Stimulated activated CD4-positive, alpha-beta T cell treated with anti-CD3 and anti-CD28 coated beads, Interleukin-4, amount 100 ng/mL, for 1 hour (primary cell): ENCODE data around the gene IQUB.
"Not testable (repeated sequence)": the region's sequence is repeated elsewhere in the genome, so short reads cannot be mapped to it uniquely, and the experiment has no call there.

Experiments
- DNase-seq: peaks from one replicate; pipeline ENCODE4 v3.0.0-alpha.2; 2020

Gene IQUB

DNA sequence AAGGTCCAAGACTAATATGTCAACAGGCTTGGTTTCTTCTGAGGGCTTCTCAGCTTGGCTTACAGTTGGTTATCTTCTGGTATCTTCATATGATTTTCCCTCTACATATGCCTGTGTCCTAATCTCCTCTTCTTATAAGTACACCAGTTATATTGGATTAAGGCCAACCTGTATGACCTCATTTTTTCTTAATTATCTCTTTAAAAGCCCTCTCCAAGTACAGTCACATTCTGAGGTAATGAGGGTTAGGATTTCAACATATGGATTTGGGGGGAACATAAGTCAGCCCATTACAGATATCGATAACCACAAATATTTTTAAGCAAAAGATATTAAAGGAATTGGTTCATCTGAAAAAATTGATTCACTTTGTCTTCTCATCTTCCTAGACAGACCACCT, 49.2 kb downstream of the IQUB start:
- no peak for DNase-seq

DNA sequence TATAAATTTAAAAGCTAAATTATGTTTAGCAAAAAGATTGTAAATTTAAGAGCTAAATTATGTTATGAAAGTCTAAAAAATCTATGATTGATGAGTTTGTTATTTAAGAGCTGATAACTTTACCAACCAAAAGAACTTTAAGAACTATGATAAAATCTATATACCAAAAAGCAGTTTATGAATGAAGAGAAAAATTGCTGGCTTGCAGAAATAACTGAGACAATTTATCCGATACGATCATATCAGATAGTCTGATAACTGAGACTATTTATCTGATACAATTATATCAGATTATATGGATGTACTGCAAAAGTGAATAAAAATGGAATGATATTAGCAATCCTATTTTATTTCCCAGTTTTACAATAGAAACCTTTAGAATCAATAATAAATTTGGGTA, 50.2 kb downstream of the IQUB start:
- DNase-seq = no peak

DNA sequence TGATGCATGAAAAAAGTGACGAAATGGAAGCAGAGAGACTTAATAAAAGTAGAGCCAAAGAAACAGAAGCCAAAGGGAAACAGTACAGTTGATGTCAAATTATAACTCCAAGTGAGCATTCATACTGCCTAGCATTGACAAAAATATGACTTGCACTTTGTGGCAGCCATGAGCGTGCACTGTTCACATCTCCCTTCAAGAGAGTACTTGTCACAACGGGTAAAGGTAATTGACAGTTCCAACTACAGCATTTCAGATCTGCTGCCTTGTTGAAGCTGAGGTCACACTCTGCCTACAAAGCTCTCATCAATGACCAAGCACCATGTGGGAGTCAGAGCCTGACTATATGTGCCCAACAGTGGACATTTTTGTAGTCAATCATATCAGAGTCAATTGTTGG, 54.3 kb downstream of the IQUB start:
- no peak for DNase-seq

DNA sequence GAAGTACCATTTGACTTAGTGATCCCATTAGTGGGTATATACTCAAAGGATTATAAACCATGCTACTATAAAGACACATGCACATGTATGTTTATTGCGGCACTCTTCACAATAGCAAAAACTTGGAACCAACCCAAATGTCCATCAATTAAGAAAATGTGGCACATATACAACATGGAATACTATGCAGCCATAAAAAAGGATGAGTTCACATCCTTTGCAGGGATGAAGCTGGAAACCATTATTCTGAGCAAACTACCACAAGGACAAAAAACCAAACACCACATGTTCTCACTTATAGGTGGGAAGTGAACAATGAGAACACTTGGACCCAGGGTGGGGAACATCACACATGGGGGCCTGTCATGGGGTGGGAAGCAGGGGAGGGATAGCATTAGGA, 56.3 kb downstream of the IQUB start:
- DNase-seq = not testable (repeated sequence)

DNA sequence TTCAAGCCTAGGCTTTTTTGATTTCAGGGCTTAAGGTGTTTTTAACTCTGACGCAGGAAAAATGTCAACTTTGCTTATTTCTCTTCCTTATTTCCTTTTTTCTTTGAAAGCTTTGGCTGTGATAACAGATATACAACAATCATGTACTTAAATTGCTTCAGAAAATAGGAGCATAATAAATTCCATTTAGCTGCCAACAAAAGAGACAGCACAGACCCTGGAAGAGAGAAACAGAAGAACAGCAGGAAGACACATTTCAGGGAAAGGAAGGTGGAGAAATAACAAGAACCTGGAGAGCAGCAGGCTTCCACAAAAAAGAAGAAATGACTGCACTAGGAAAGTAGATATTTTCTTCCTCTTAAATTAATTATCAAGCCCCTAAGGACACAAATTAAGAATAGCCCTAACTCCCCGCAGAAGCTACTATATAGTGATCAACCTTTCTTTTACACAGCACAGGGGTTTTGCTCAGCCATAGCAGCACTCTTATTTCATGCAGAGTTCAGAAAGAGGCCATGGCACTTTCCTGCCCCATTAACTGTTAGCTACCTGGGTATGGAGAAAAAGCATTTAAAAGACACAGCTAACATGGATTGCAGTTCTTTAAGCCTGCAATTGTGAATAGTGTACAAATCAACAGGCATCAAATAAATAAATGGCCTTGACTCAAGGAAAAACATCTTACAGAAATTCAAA, 61.5 kb downstream of the IQUB start:
- no peak for DNase-seq

DNA sequence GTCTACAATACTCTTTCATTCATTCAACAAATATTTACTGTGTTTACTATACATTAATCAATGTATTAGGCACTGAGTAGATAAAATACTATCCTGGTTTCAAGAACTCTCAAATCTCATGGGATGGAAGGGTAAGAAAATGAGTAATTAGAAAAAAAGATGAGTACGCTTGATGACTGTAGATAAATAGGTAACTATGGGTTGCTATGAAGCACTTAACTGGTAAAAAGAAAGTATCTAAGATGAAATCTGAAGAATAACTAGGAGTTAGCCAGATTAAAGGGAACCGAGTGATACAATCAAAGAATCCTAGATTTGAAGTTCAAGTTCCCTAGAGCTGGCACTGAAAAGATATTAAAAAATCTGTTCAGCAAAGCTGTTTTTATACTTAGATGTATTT, 62.1 kb downstream of the IQUB start:
- no peak for DNase-seq

DNA sequence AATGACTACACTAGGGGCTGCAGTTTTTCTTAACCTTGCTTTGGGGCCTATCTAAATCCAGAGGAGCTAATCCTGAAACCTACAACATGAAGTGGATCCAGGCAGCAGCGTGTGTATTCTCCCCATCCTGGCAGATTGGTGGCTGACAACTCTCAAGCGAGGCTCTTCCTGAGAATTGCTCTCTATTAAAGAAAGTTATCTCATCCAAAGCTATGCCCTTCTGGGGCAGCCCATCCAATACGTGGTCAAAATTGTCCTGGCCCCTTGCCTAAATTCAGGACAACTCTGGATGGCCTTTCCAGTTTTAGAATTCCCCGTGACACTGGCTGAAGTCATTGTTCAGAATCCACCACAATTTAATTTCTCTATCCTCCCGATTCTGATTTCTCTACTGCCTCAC, 66.1 kb downstream of the IQUB start:
- DNase-seq = no peak

DNA sequence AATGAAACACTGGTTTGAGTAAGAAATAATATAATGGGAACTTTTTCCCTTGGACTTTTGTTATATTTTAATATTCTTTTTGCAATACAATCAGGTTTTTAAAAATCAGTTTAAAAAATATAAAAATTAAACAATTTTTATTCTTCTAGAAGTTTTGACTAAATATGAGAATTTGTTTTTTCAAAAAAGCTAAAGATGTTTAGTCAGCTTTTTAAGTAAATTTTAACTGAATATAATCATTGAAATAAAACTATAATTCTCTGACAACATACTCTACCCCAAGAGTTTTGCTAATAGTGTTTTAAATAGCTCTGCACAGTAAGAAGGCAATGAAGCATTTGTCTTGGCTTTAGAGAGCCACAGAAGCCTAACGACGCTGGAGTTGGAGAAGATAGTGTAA, 70.5 kb downstream of the IQUB start:
- no peak for DNase-seq

DNA sequence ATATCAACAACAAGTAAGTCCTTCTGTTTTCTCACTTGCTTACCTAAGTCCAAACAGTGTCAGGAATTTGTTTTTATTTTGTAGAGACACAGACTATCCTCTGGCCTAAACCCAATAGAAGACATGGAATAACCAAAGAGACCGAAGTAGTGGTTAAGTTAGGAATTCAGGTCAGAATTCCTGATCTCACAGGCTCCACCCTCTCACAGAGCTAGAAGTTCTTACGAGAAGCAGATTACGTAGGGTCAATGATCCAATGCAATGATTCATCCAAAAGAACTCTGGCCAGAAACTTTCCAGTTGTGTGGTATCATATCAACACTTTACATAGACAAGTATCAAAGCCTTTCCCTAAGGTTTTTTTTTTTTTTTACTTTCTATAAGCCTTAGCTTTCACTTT, 73.8 kb downstream of the IQUB start:
- no peak for DNase-seq

DNA sequence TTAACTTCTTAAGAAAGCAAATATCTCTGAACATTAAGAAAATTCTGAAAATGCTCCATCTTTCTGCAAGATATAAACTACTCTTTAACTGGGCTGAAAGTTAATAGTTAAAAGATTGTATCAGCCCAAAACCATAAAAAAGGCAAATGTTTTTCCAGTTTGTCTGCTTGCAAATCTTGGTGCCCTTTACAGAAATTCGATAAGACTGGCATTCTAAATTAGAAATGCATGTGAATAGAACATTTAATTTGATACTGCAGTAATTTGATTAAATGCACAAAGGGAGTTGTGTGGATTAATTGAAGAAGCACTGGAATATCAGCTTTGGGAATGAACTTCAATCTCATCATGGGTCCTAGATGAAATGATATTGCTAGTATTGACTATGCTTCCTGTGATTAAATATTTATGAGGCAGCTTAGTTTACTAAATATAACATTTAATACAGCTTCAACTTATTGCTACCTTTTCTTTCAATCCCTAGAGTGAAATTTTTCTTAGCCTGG, 78.4 kb downstream of the IQUB start:
- no peak for DNase-seq

DNA sequence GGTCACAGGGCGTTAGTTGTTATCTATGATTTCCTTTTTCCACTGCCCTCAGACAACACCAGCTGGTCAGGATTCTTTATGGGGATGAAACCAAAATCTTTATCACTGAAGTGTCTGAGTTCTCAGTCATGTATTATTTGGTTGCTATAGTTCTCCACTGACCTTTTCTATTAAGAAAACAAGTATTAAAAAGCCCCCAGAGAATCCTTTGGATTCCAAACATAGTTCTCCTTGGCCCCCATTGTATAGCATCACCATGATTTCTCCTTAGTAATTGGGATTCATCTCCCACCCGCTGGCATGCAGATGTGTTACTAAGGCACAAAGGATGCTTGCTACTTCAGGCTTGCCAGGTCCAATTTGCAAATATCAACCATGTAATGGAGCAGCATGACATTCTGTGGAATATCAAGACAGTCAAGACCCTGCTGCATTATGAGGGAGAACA, 94.3 kb downstream of the IQUB start:
- DNase-seq = no peak

DNA sequence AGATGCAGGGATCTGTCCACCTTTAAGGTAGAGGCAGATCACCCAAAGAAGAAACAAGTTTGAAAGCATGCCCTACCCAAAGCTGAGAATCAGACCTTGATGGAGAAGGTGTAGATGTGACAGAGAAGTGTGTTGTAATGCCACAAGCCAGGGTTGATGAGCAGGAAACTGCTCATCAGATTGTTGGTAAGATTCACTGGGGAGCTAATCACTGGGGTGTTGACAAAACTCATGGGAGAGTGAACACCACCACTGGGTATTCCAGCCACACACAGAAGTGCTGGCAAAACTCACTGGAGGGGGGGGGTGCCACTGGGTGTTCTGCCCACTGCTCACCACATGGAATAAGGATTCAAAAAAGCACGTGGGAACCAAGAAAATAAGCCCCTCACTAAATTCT, 95.2 kb downstream of the IQUB start:
- no peak for DNase-seq

DNA sequence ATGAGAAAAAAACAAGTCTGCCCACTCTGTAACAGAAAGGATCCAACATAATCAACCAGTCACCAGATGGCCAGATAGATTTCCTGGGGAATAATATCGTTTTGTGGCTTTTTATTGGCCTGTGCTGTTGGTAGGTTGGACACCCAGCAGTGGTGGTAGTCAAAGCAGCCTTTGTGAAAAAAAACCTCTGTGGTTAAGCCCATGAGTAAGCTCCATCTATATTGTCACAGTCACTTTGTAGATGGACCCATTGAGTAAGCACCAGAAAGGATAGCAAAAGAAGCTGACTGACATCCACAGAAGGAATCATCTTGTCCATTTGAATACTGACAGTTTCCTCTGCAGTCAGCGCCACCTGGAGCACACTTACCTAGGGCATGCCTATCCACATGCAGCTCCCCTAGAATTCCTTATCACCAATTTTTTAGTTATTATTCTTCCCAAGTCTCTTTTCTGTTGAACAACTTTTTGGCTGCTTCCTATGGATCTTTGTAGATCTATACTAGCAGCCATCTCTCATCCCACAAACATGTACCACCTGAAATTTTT, 96.9 kb downstream of the IQUB start:
- DNase-seq = no peak

DNA sequence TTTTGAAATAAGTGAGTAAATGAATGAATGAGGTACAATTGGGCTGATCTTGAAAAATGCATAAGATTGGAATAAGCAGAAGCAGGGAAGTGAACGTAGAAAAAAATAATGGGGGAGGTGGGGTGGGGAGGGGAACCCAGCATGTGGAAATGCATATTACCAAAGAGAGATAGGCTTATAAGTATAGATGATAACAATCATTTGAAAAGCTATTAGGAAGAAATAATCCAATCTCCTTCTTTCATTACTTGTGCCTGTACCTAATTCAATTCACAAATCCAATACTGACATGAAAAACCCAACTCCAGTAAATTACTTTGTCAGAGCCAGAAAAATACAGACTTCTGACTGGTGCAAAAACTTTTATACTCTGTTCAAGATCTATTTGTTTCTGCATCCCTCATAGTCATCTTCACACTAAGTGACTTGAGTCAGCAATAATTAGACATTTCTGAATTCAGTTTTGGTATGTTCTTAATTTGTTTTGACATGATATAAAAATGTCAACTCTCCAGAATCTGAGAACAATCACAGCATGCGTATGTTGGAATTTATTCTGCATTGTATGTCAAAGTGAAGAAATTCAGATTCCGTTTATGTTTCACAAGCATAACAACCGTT, 99.2 kb downstream of the IQUB start:
- no peak for DNase-seq

DNA sequence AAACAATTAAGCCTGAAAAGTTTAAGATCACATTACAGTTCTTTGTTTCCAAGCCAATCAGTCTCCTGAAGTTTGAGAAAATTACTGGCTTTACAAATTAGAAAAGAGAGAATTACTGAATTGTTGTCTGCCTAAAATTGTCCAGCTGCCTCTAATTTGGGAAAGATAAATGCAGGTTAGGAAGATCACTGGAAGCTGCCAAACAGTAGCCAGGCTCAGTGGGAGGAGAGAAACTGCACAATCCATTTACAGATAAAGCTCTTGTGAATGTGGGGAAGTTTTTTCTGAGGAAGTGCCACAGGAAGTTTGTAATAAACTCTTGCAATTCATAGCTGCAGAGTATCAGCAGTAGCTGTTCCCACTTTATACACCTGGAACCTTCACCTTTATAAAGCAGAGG, 100.7 kb downstream of the IQUB start:
- no peak for DNase-seq

DNA sequence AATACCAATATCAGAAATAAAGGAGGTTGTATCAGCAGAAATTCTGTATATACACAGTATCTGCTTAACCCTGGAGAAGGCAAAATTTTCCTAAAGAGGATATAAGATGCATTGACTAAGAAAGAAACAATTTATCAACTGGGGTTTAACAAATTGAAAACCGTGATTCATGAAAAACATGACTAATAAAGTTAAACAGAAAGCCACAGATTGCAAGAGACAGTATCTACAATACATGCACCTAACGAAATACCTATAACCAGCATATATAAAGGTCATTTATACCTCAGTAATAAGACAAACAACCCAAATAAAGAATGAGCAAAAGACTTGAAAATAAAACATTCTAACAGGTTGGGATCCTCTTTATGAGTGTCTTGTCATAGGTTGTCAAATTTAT, 101.8 kb downstream of the IQUB start:
- no peak for DNase-seq

DNA sequence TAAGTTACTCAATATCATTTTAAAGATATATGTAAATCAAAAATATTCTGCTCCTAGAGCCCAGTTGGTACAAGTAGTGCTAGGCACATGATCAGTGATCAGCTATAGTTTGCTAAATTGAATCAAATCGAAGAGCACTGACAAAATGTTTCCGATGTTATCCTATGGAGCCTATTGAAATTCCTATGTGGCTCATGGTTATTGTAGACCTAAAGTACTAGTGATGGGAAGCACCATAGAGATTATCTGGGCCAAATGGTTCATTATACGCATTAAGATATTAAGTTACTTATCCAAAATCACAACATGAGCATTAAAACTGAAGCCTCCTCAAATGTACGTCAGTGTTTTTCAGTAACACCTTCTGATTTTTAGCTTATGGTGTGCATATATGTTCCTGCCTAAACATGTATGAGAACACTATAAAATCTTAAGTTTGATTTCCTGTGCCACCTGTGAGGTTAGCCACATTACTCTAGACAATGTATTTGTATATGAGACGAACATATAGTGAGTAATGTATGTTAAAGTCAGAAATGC, 103.2 kb downstream of the IQUB start:
- DNase-seq = no peak

DNA sequence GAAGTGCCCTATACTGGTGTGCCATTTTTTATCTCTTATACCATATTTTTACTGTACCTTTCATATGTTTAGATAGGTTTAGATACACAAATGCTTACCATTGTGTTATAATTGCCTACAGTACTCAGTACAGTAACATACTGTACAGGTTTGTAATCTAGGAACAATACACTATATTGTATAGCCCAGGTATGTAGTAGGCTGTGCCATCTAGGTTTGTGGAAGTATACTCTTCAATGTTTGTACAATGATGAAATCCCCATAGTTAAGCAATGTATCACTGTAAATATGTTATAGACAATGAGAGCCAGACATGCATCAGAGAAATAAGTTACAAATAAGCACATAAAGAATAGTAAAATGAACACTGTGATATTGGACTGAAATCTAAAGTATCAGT, 109.1 kb downstream of the IQUB start:
- no peak for DNase-seq

DNA sequence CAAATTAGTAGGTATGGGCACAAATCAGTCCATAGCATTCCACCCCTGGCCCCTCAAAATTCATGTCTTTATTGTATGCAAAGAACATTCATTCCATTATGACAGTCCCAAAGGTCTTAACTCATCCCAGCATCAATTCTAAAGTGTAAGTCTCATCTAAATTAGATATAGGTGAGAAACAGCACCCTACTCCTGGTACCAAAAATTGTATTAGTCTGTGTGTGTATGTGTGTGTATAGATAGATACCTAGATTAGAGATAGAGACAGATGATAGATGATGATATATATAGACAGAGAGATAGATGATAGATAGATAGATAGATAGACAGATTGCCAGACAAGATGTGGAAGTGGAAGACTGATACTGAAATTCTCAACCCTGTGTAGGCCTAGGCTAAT, 109.9 kb downstream of the IQUB start:
- DNase-seq = no peak

DNA sequence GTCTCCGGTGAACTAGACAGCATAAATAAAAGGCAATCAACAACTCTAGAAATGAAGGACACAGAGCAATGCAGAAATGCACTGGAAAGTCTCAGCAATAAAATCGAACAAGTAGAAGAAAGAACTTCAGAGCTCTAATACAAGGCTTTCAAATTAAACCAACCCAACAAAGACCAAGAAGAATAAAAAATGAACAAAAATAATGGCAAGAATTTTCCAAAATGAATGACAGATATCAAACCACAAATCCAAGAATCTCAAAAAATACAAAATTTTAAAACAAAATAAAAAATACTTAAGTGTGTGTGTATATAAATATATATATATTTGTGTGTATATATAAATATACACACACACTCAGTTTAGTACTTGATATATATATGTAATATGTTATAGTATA, 110.8 kb downstream of the IQUB start:
- no peak for DNase-seq

DNA sequence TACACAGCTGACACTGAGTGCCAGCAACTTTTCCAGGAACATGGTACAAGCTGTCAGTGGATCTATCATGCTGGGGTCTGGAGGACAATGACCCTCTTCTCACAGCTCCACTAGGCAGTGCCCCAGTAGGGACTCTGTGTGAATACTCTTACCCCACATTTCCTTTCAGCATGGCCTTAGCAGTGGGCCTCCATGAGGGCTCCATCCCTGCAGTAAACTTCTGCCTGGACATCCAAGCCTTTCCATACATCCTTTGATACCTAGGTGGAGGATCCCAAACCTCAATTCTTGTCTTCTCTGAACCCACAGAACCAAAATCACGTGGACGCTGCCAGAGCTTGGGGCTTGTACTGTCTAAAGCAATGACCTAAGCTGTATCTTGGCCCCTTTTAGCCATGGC, 116.8 kb downstream of the IQUB start:
- DNase-seq = no peak

DNA sequence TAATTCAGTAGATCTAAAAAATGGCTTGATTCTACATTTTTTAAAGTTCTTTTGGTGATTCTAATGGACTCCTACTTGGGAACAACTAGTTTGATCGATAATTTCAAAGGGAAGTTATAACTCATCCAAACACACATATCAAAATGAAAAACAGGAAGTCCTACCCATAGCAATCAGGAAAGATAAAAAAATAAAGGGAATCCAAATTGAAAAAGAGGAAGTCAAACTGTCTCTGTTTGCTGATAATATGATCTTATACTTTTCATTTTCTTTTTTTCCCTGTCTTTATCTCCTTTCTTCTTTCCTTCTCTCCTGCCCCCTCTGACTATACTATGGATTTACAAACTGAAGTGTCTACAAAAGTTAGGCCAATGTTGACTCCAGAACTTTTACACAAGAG, 118.8 kb downstream of the IQUB start:
- no peak for DNase-seq

DNA sequence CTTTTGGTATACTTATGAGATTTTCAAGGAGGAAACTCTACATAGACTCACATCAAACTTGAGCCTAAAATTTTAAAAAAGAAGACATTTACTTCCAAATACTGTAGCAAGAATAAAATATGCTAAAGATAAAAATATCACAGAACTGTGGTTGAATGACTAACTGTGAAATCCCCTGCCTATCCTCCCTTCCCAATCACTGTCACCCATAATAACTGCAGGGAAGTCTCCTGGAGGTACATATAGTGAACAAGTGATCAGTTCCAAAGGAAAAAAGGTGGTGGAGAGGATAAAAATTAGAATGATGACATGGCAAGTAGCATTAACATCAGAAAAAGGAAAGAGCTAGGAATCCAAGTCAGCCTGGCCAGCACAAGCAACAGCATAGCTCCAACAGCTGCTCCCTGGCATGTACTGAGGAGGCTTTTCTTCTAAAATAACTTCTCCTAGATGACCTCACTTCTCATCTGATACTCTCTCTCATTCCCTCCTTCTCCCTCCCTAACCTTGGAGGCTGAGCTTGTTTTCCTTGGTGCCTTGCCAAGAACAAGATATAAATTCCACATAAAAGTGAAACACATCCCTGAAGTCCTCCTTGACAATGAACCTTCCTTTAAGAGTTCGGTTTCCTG, 124.0 kb downstream of the IQUB start:
- no peak for DNase-seq

DNA sequence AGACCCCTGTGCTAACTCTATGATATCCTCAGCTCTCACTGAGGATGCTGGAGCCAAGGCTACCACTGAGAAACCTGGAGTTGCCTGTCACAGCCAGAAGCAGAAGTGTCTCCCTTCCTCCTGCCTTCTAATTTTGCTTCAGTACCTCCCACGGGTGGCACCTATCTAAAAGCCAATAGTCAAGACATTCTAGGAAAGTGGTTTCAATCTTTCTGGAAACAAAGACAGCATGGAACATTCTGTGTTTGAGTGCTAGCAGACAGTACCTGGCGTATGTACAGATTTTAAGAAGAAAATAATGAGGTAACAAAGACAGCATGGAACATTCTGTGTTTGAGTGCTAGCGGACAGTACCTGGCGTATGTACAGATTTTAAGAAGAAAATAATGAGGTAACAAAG, 126.4 kb downstream of the IQUB start:
- not testable (repeated sequence) for DNase-seq
